Caki2 (cell line): ENCODE measurements around the gene XK. TPM values are rescaled to one million over a fixed set of nuclear protein-coding genes. Genes with fewer than 3 reads are reported as not detected.
"Not testable (repeated sequence)": the region's sequence is repeated elsewhere in the genome, so short reads cannot be mapped to it uniquely, and the experiment has no call there.

Experiments
- DNase-seq: peaks from one replicate; pipeline ENCODE4 v3.0.0-alpha.2; 2015; ENCODE audit warnings: low read depth
- in situ Hi-C: cut with HindIII; loops from 2 replicates; pipeline ENCODE4 v1.10.0; 2016; ENCODE audit warnings: low sequenced_read_pairs, low pct_unique_long_range_greater_than_20kb, mixed read lengths
- total RNA-seq: library from RNA; depleted of rRNA; stranded (reverse); fragments of >200 nt; shearing (Covaris generic); gene quantifications from 2 replicates; pipeline ENCODE4 v1.2.3, GENCODE V29; 2014; ENCODE audit warnings: low replicate concordance; rRNA removed

The XK gene, protein sequence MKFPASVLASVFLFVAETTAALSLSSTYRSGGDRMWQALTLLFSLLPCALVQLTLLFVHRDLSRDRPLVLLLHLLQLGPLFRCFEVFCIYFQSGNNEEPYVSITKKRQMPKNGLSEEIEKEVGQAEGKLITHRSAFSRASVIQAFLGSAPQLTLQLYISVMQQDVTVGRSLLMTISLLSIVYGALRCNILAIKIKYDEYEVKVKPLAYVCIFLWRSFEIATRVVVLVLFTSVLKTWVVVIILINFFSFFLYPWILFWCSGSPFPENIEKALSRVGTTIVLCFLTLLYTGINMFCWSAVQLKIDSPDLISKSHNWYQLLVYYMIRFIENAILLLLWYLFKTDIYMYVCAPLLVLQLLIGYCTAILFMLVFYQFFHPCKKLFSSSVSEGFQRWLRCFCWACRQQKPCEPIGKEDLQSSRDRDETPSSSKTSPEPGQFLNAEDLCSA
- total RNA-seq = 0.26 and 1.4 TPM in 2 replicates

DNA sequence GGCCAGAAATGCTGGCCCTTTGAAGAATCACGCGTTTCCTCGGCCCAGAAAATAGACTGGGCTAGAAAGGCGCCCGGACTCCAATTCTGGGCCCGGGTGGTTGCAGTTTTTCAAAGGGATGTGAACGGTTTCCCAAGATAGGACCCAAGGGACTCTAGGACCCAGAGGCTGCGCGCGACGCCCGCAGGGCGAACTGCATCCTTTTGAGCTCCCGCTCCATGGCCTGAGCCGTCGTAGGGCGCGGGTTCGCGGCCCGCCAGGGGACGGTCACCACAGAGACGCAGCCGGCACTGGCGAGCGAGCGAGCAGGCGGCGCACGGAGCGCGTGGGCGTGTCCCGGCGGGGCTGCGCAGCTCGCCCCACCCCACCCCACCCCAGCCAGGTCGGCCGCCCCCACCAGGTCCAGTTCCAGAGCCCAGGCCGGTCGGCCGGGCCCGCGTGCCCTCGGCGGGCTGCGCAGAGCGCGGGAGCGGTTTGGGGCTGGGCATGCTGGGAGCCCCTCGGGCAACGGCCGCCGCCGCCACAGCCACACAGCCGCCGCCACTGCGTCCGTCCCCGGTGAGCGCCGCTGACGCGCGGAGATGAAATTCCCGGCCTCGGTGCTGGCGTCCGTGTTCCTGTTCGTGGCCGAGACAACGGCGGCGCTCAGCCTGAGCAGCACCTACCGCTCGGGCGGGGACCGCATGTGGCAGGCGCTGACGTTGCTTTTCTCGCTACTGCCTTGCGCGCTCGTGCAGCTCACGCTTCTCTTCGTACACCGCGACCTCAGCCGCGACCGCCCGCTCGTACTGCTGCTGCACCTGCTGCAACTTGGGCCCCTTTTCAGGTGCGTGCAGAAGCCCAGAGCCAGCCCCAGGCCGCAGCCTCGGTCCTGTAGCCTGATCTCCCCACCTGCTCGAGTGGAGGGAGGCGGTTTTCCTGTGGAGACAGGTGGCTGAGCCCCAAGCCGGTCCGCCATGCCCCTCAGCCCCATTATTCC, at the start of gene XK:
XK (plus strand) TSS at position 411 of the 979 bp plus-strand sequence; CDS start at position 582, 171 bp downstream.
- in situ Hi-C loops = no loop called here
- peak; percentile 61 for DNase-seq

DNA sequence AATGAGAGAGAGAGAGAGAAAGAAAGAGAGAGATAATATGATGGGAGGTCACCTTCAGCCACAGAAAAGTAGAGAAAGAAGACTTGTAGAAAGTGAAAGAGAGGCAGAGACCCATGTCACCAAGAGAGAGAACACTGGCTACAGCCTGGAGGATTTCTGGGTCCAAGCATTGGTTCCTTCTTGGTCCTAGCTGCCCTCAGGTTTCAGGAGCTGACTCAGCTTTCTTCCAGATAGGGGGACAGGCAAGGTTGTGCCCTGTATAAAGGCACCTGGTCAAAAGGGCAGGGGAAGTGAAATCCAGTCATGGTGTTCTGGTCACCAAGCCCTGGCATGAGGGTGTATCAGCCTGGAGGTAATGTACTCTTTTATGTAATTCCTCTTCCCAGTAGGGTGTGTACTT, 47.5 kb upstream of the XK start:
- in situ Hi-C loops = no loop called here
- DNase-seq = no peak

DNA sequence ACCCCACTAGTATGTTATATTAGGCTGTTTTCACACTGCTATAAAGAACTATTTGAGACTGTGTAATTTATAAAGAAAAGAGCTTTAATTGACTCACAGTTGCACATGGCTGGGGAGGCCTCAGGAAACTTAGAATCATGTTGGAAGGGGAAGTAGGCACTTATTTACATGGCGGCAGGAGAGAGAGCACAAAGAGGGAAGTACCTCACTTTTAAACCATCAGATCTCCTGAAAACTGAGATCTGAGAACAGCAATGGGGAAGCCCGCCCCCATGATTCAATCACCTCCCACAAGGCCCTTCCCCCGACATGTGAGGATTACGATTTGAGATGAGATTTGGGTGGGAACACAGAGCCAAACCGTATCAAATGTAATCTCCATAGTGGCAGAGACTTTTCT, 45.4 kb upstream of the XK start:
- DNase-seq = no peak
- in situ Hi-C loops = no loop called here

DNA sequence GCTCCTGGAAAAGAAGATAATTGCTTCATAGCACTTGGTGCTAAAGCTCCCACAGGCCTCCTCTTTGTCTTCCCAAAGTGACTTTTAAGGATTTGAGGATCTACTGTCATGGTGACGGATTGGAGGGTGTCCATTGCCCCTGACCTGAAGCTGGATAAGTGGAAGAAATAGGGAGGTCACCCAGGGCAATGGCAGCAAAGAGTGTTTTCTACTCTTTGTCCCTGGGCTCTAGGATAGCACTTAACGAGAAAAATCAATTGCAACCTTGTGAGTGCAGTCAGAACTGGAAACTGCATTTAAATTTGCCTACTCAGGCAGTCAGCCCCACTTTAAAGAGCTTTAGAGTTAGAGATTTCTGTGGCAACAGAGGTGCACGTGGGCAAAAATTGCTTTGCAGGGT, 43.7 kb upstream of the XK start:
- in situ Hi-C loops = no loop called here
- DNase-seq = no peak

DNA sequence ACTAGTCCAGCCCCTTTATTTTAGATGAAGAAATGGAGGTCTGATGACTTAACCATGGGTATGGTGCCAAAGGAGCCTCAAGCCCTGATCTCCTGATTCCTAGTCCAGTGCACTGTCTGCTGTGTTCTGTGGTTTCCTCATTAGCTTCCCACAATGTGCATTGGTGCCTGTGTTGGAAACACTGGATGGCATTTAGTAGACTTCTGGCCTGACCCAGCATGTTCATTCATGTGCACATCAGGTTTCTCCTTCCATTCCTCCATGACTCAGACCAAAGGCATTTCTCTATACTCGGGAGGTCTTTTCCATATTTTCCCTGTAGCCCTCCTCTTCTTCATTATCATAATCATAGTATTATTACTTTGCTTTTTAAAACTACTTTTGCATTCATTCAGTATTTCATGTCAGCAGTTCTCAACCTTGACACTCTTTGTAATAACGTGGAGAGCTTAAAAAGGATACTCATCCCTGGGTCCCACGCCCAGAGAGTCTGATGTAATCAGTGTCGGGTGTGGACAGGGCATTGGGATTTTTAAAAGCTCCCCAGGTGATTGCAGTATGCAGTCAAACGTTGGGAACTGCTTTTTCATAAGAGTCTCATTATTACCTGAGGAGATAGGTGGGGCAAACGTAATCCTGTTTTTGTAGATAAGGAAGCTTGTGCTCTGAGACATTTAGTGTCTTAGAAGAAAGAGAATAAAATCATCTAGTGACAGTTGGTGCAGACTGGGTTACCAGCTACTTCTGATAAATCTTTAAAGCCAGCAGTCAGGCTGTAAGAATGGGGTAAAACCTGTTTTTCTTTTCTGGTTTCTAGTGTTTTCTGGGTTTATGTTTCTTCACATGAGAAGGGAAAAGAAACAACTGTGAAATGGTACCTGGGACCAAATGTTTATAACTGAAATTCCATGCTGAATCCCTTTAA, 40.9 kb upstream of the XK start:
- in situ Hi-C loops = no loop called here
- no peak for DNase-seq

DNA sequence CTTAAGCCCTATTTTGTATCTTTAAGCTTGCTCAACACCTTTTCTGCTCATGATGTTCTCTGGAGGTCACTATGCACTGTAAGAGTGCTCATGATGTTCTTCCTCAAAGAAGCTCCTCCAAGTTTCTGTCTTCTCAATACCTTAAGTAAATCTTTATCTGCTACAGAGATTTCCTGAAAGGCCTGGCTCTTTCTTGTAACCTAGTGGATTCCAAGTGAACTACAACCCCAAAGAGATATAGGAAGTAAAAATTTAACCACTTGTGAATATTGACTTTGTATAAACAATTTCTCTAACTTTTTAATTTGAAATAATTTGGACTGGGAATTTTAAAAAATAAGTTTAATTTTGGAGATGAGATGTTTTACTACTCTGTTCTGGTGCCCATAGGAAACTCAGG, 39.3 kb upstream of the XK start:
- DNase-seq = no peak
- in situ Hi-C loops = no loop called here

DNA sequence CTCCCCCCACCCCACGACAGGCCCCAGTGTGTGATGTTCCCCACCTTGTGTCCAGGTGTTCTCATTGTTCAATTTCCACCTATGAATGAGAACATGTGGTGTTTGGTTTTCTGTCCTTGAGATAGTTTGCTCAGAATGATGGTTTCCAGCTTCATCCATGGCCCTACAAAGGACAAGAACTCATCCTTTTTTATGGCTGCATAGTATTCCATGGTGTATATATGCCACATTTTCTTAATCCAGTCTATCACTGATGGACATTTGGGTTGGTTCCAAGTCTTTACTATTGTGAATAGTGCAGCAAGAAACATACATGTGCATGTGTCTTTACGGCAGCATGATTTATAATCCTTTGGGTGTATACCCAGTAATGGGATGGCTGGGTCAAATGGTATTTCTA, 34.7 kb upstream of the XK start:
- in situ Hi-C loops, DNase-seq: not testable (repeated sequence)

DNA sequence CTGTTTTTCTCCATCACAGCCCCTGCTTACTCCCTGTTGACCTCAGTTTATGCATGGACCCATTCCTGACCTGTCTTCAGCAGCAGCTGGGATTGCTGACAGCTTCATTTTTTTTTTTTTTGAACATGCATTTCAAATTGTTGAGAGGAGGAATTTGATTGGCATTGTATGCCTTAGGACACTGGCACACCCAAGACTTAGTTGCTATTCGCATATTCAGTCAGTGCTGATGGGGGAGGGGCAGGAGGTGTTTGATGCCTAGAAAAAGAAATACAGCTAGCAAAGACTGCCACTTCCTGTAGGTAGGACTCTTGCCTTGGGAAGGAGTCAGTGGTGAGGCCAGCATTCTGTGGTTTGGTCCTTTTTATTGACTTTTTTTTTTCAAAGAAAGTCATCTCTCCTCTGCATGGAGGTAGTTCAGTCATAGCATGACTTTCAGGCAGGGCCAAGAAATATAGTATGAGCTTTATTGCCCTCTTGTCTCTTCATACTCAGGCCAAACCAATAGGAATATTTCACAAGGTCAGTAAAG, 33.6 kb upstream of the XK start:
- in situ Hi-C loops = no loop called here
- DNase-seq = no peak

DNA sequence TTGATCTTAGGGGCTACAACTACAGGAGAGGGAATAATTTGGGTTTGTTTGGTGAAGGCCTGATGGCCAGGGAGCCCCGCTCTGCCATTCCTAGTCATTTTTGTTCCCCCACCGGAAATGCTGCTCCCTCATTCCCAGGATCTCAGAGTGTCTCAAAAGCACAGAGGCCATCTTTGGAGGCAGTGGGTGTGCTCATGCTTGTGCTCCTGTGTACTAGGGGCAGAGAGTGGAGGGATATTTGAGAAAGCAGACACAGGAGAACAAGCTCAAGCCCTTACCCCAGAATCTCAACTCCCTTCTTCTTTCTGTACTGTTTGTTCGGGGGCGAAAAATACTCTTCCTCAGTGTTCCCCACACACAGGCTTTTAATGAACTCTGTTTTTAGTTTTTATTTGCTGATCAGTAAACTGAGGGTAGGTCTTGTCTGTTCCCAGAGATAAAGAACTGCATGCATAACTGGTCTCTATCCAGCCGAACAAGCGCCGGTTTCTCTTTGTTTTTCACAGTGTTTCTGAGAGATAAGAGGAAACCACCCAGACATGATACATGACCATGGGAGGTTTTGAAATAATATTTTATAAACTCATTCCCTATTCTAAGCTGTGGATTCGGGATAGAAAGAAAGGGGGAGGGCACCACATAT, 32.9 kb upstream of the XK start:
- DNase-seq = no peak
- in situ Hi-C loops = no loop called here

DNA sequence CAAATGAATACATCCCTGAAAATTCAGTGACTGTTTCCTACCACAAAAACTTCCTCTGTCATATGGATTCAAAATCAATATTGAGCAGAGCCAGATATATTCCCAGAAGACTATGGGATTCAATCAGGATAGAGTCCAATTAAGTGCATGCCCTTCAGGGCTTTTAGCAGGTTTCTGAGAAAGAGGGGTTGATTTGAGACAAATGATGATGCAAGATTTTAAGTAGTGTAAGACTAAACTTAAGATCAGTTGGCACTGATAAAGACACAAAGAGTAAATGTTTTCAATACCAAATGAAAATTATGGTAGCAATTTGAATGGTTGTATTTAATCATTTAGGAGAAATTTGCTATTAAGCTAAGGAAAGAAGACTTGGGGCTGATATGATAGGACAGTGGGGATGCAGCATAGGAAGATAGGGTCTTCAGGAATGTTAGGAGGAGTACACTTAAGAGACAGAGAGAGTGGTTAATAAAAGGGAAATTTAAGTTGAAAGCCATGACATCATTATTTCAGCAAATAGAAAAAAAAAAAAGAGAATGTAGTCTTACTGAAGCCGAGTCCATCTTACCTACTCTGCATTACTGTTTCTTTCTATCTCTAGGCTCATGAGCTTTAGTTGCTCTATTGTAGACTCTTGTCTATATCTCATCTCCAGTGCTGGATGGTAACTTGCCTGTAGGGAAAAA, 32.0 kb upstream of the XK start:
- in situ Hi-C loops = no loop called here
- DNase-seq = no peak

DNA sequence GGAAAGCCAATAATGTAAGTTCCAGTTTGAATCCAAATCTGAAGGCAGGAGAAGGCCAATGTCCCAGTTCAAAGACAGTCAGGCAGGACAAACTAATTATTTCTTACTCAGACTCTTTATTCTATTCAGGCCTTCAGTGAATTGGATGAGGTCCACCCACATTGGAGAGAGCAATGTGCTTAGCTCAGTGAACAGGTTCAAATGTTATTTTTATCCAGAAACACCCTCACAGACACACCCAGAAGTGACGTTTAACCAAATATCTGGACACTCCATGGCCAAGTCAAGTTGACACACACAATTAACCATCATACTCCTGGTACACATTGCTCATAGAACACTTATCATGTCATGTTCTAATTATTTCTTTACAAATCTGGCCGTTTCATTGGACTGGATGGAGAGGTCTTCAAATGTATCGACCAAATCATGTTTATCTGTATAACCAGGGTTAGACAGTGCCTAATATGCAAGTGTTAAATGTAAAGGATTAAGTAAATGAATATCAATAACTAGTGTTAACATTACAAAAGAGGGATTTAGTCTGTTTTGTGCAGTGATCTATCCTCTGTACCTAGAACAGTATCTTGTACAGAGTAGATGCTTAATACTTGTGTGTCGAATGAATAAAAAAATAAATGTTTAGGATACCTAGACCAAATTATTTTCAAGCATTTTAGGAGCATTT, 27.1 kb upstream of the XK start:
- in situ Hi-C loops = no loop called here
- no peak for DNase-seq

DNA sequence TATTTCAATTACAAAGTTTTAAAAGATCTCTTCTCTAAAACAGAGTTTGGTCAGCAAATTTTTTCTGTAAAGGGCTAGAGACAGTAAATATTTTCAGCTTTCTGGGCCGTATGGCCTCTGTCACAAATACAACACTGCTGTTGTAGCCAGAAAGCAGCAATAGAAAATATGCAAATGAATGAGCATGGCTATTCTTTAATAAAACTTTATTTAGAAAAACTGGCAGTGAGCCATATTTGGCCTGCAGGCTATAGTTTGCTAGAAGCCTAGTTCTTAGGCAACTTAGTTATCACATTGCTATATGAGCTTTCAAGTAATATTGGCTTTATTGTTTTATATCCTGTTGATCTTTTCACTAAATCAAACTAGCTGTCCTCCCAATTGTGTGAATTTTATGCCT, 26.5 kb upstream of the XK start:
- no peak for DNase-seq
- in situ Hi-C loops = no loop called here

DNA sequence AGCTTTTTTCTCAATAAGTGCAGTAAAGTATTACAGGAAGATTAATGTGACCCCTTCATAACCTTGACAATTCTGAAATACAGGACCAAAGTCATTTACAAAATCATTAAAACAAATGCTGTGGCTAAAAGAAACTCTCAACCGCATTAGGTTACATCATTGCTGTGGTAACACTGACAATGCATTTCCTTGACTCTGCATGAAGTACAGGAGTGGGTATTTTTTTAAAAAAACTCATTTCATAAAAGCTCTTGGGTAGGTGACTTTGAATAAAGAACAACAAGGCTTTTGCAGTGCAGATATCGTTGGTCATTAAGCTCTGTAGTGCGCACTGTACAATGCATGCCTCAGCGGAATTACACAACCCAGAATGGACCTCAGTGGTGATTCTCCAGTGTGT, 23.4 kb upstream of the XK start:
- in situ Hi-C loops = no loop called here
- DNase-seq = no peak

DNA sequence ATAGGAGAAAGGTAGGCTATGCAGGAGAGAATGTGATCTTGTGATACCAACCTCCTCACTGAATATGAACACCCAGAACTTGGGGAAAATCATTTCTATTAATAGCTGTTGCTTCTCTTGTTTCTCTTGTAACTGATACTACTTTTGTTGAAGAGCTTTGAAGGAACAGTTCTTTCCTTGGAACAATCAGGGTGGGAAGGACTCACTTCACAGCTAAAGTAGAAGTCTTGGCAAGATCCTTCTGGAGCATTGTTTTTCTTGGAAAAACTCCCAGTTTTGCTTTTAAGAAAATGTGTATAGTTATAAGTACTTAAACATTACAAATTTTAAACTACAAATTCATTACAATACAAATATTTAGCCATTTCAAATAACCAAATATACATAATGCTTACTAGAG, 19.1 kb upstream of the XK start:
- DNase-seq = no peak
- in situ Hi-C loops = no loop called here

DNA sequence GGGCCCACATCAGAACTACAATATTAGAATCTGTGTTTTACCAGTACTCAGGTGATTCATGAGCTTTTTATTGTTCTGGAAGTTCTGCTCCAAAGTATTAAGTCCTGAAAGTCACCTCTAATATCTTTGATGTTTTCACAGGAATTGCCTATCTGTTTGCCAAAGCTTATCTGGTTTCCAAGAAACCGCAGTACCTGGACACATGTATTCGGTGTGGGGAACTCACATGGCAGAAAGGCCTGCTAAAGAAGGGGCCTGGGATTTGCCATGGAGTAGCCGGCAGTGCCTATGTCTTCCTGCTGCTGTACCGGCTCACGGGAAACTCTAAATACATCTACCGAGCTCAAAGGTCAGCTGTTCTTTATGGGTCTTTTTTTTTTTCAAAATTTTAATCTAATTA, 18.4 kb upstream of the XK start:
- in situ Hi-C loops = no loop called here
- DNase-seq = no peak

DNA sequence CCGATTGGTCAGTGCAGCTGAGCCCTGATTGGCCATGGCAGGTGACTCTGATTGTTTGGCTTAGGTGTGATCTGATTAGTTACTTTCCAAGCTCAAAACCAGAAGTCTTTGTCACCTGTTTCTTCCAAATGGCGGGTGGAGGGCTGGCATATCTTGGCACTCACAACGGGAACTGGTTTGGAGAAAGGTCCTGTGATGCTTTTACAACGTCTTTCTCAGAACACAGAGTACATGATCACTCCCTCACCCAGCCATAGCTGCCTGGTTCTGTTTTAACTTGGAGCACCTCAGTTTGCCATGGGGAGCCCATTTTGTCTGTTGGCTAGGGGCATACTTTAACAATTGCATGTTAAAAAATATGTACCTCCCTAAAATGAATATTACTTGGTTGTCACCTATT, 13.0 kb upstream of the XK start:
- DNase-seq = no peak
- in situ Hi-C loops = no loop called here
